Large intestine (tissue), 3 donors: Measurements from ENCODE around the gene LRRC7. TPM values are rescaled to one million over a fixed set of nuclear protein-coding genes. Genes with fewer than 3 reads are reported as not detected.

Experiments
- DNase-seq, 2 donors: peaks; one replicate each; pipeline versions ENCODE4 v3.0.0 to v3.0.0-alpha.2; 2013
- H3K27ac ChIP-seq: one replicate; pipeline ENCODE4 v1.5.1; 2013; ENCODE audit warnings: low read length
- H3K27me3 ChIP-seq: 2 replicates; pipeline ENCODE4 v1.6.1; 2013; ENCODE audit warnings: low read length; ENCODE audit not compliant: control insufficient read depth, insufficient read depth
- H3K36me3 ChIP-seq: 2 replicates; pipeline ENCODE4 v1.6.1; 2013; ENCODE audit warnings: low read length; ENCODE audit not compliant: control insufficient read depth, insufficient read depth
- H3K4me1 ChIP-seq: one replicate; pipeline ENCODE4 v1.6.1; 2013; ENCODE audit warnings: low read length; ENCODE audit not compliant: control insufficient read depth, insufficient read depth
- H3K4me3 ChIP-seq: one replicate; pipeline ENCODE4 v1.5.1; 2013; ENCODE audit warnings: low read length
- H3K9me3 ChIP-seq: one replicate; pipeline ENCODE4 v1.6.1; 2013; ENCODE audit warnings: mild to moderate bottlenecking, low read depth, low read length, moderate library complexity; ENCODE audit not compliant: control insufficient read depth
- WGBS: methylation state at CpG from one replicate; pipeline ENCODE4 v1.1.5; 2013; ENCODE audit warnings: low lambda C conversion rate; ENCODE audit not compliant: insufficient coverage; 5-methylcytosine and 5-hydroxymethylcytosine counted together
- polyA plus RNA-seq: library from polyadenylated mRNA; unstranded; fragments of 120-200 nt; gene quantifications from one replicate; pipeline ENCODE4 v1.2.1, GENCODE V29; 2013

Gene LRRC7
- polyA plus RNA-seq, 1 donor: 5.1 TPM

DNA sequence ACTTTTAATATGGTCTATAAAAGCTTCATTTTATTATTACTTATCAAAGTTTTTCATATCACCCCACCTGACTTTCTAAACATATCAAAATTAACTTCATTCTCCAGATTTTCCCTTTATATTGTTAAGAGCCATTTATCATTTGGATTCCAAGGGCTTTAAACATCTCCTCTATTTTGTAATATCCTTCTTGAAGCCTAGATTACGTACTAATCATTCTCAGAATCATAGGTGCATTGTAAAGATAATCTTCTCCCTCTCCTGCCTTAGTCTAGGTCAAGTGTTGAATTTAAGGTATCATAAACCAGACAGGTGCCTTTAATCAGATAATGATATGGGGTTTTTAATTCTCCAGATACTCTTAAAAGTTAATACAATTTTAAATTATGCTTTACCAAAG lies 509.3 kb downstream of the LRRC7 start:
- Histone ChIP-seq H3K27me3 (no peaks in the 10 kb centered on the region), H3K4me1 (no peaks in the 10 kb centered on the region), H3K4me3 (no peak overlapping the region), H3K36me3 (no peaks in the 10 kb centered on the region), H3K9me3 (peaks cover 3% of the 10 kb centered on the region), H3K27ac (no peak overlapping the region)
- DNase-seq: no peak
- WGBS: 67% methylated on average over 1 of the region's 1 CpG

GRCh38 chr1:70079546-70079945 lies 511.8 kb downstream of the LRRC7 start:
- Histone ChIP-seq H3K4me1 (no peaks in the 10 kb centered on the region), H3K4me3 (no peak overlapping the region), H3K36me3 (no peaks in the 10 kb centered on the region), H3K27ac (no peak overlapping the region), H3K27me3 (no peaks in the 10 kb centered on the region), H3K9me3 (peaks cover 3% of the 10 kb centered on the region)
- 95% methylated on average over 2 of the region's 2 CpGs for WGBS
- no peak for DNase-seq

DNA sequence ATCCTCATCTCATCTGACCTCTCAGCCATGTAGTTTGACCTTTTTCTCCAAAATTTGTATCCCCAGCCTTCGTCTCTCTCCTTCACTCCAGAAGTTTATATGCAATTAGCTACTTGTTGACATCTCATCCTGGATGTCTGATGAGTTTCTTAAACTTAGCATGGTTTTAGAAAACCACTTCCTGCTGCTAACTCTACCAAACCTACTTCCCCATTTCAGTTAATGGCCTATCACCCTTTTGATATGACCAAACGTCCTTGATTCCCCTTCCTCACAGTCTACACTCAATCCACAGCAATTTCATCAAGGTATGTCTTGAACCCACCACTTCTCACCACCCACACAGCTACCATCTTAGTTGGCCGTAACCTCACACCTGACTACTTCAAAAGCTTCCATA lies 515.8 kb downstream of the LRRC7 start:
- no peak overlapping the region for H3K27ac ChIP-seq
- no CpG with 5 or more reads among the region's 3 CpGs for WGBS
- H3K4me1 ChIP-seq: no peaks in the 10 kb centered on the region
- no peak overlapping the region for H3K4me3 ChIP-seq
- H3K27me3 ChIP-seq: no peaks in the 10 kb centered on the region
- DNase-seq: no peak
- H3K36me3 ChIP-seq: no peaks in the 10 kb centered on the region
- peaks cover 2% of the 10 kb centered on the region for H3K9me3 ChIP-seq

DNA sequence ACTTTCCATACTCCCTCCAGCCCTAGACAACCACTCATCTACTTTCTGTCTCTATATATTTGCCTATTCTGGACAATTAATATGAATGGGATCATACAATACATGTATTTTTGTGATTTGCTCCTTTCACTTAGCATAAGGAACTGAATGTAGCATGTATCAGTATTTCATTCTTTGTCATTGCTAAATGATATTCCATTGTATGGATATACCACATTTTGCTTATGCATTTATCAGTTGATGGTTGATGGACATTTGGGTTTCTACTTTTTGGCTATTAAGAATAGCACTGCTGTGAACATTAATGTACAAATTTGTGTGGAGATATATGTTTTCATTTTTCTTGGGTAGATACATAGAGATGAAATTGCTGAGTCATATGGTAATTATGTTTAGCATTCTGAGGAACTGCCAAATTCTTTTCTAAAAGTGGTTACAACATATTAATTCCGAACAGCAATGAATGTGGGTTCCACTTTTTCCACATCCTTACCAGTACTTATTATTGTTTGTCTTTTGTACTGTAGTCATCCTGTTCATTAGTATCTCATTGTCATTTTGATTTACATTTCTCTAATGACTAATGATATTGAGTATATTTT lies 516.7 kb downstream of the LRRC7 start:
- 100% methylated on average over 1 of the region's 1 CpG for WGBS
- H3K36me3 ChIP-seq: no peaks in the 10 kb centered on the region
- no peaks in the 10 kb centered on the region for H3K4me1 ChIP-seq
- DNase-seq: no peak
- no peaks in the 10 kb centered on the region for H3K9me3 ChIP-seq
- H3K27me3 ChIP-seq: no peaks in the 10 kb centered on the region
- no peak overlapping the region for H3K4me3 ChIP-seq
- no peak overlapping the region for H3K27ac ChIP-seq

DNA sequence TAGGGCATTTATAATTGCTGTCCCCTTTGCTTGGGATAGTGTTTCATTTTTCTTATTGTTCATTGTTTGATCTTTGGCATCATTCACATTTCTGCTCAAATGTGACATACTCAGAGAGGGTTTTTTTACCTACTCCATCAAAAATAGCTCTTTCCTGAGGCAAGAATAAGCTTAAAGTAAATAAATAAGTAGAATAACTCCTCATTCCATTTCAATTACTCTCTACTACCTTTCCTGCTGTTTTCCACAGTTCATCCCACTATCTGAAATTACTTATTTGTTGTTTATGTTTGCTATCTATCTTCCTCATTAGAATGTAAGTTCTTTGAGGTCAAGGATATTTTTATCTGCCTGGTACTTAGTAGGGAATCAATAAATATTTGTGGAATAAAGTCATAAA lies 517.8 kb downstream of the LRRC7 start:
- Histone ChIP-seq H3K27me3 (no peaks in the 10 kb centered on the region), H3K4me1 (no peaks in the 10 kb centered on the region), H3K36me3 (no peaks in the 10 kb centered on the region), H3K27ac (no peak overlapping the region), H3K9me3 (no peaks in the 10 kb centered on the region), H3K4me3 (no peak overlapping the region)
- no peak for DNase-seq

GRCh38 chr1:70086897-70087296 lies 519.2 kb downstream of the LRRC7 start:
- H3K4me1 ChIP-seq: no peaks in the 10 kb centered on the region
- no peak for DNase-seq
- H3K27ac ChIP-seq: no peak overlapping the region
- H3K9me3 ChIP-seq: no peaks in the 10 kb centered on the region
- WGBS: 100% methylated on average over 1 of the region's 1 CpG
- no peaks in the 10 kb centered on the region for H3K27me3 ChIP-seq
- H3K4me3 ChIP-seq: no peak overlapping the region
- H3K36me3 ChIP-seq: no peaks in the 10 kb centered on the region

DNA sequence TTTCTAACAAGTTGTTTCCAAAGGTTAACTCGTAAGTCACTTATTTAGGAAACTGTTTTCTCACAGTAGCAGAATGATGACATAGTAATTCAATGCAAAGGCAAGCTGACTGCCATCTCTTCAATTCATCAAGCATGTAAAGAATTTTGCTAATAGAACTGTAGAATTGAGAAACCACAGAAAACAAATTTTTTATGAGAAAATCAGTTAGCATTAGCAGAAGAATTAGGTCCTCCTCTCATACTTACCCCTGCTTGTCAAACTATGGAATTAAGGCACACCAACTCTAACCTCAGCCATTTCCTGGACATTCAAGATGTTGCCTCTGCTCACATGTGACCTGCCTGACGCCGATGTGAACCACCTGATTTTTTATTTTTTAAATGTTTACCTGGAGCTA lies 522.4 kb downstream of the LRRC7 start:
- WGBS: no CpG with 5 or more reads among the region's 3 CpGs
- Histone ChIP-seq H3K27me3 (no peaks in the 10 kb centered on the region), H3K4me3 (no peak overlapping the region), H3K27ac (no peak overlapping the region), H3K4me1 (no peaks in the 10 kb centered on the region), H3K9me3 (no peaks in the 10 kb centered on the region), H3K36me3 (no peaks in the 10 kb centered on the region)
- no peak for DNase-seq

- H3K4me3 ChIP-seq: no peak overlapping the region
- H3K27me3 ChIP-seq: no peaks in the 10 kb centered on the region
- no peaks in the 10 kb centered on the region for H3K4me1 ChIP-seq
- H3K9me3 ChIP-seq: no peaks in the 10 kb centered on the region
- no peak for DNase-seq
- H3K36me3 ChIP-seq: no peaks in the 10 kb centered on the region
- no peak overlapping the region for H3K27ac ChIP-seq
- no CpG with 5 or more reads among the region's 2 CpGs for WGBS
These were observed 523.2 kb downstream of the LRRC7 start for GRCh38 chr1:70090875-70091274.

DNA sequence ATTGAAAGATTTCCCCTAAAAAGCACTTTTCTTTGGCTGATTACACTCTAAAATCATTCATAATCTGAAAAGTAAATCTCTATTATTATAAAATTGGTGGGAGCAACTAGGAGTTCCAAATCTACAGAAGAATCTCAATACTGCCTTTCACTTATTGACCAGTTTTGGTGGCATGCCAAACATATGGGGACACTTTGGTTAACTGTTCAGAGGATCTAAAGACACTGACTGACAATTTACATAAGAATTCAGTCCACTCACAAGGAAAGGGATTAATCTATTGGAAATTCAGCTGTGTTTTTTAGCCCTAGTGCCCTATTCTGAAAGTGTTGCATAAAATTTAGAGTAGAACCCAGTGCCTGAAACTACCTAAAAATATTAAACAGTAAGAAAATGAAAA lies 524.1 kb downstream of the LRRC7 start:
- H3K9me3 ChIP-seq: no peaks in the 10 kb centered on the region
- no peak overlapping the region for H3K27ac ChIP-seq
- no peak for DNase-seq
- no peak overlapping the region for H3K4me3 ChIP-seq
- no peaks in the 10 kb centered on the region for H3K36me3 ChIP-seq
- H3K4me1 ChIP-seq: no peaks in the 10 kb centered on the region
- H3K27me3 ChIP-seq: no peaks in the 10 kb centered on the region

GRCh38 chr1:70092526-70092925 lies 524.8 kb downstream of the LRRC7 start:
- Histone ChIP-seq H3K4me3 (no peak overlapping the region), H3K4me1 (no peaks in the 10 kb centered on the region), H3K36me3 (no peaks in the 10 kb centered on the region), H3K9me3 (no peaks in the 10 kb centered on the region), H3K27me3 (no peaks in the 10 kb centered on the region), H3K27ac (no peak overlapping the region)
- no peak for DNase-seq
- WGBS: 43% methylated on average over 1 of the region's 3 CpGs

GRCh38 chr1:70093250-70093975 lies 525.7 kb downstream of the LRRC7 start:
- no peaks in the 10 kb centered on the region for H3K4me1 ChIP-seq
- DNase-seq: no peak
- no peaks in the 10 kb centered on the region for H3K9me3 ChIP-seq
- H3K27ac ChIP-seq: no peak overlapping the region
- H3K36me3 ChIP-seq: no peaks in the 10 kb centered on the region
- no peak overlapping the region for H3K4me3 ChIP-seq
- no peaks in the 10 kb centered on the region for H3K27me3 ChIP-seq
